Measurements from ENCODE around the gene ARMH1. TPM values are rescaled to one million over a fixed set of nuclear protein-coding genes. Genes with fewer than 3 reads are reported as not detected.

The ARMH1 gene
- total and polyA plus RNA-seq, 9 donors, result 3.1 to 13.8 (median 5.7) TPM

GRCh38 chr1:44672254-44672955, 2.1 kb upstream of the ARMH1 start:
- H3K4me3 ChIP-seq, result no peak overlapping the region
- intact Hi-C loops (cut with DNase I), result no loop called here
- TF ChIP-seq, protein P1, sequence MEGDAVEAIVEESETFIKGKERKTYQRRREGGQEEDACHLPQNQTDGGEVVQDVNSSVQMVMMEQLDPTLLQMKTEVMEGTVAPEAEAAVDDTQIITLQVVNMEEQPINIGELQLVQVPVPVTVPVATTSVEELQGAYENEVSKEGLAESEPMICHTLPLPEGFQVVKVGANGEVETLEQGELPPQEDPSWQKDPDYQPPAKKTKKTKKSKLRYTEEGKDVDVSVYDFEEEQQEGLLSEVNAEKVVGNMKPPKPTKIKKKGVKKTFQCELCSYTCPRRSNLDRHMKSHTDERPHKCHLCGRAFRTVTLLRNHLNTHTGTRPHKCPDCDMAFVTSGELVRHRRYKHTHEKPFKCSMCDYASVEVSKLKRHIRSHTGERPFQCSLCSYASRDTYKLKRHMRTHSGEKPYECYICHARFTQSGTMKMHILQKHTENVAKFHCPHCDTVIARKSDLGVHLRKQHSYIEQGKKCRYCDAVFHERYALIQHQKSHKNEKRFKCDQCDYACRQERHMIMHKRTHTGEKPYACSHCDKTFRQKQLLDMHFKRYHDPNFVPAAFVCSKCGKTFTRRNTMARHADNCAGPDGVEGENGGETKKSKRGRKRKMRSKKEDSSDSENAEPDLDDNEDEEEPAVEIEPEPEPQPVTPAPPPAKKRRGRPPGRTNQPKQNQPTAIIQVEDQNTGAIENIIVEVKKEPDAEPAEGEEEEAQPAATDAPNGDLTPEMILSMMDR (IDR thresholded peaks at IDR 0.05), result no peak
- TF ChIP-seq EP300 (IDR thresholded peaks at IDR 0.05) (no peak), POLR2A (IDR thresholded peaks at IDR 0.05) (no peak)
- 78 to 85% (median 84%) methylated on average over 13 of the region's 13 CpGs for WGBS, 3 donors
- H3K27ac ChIP-seq, result no peak overlapping the region
- no peak for DNase-seq
- H3K36me3 ChIP-seq, result no peaks in the 10 kb centered on the region
- H3K27me3 ChIP-seq, result no peaks in the 10 kb centered on the region
- H3K4me1 ChIP-seq (ENCODE audit: insufficient read depth), result peaks cover 13% of the 10 kb centered on the region
- no peaks in the 10 kb centered on the region for H3K9me3 ChIP-seq

DNA sequence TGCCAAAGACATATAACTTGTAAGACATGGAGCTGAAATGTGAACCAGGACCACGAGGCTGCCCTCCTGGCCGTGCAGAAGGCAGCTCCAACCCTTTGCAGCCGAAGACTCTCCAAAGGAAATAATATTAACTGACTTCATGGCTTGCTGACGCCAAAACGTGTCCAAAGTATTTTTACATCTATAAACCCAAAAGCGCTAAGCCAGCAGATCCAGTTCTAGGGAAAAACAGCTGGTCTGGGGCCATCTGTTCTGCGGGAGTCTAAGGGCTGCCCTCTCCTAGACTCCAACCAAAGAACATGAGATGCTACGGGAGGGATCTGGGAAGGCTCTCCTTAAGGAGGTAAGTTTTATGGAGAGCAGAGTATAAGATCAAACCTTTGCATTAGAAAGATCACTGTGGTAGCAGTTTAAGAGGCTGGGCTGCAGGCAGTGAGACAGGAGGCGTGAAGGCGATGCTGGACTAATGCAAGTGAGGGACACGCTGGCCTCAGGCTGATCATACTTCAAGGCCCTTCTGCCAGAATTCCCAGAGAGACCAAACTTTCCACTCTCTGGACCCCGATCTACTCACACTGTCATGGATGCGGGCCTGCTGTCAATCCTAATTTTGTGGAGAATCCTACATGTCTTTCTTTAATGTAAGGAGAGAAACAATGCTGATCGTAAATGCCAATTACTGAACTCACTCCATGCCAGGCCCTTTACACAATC, 1.4 kb upstream of the ARMH1 start:
- peak overlapping the region; percentile 82 to 96 for H3K27ac ChIP-seq
- H3K4me1 ChIP-seq (ENCODE audit: insufficient read depth), result peaks cover 13% of the 10 kb centered on the region
- H3K9me3 ChIP-seq, result no peaks in the 10 kb centered on the region
- intact Hi-C loops (cut with DNase I), result no loop called here
- H3K36me3 ChIP-seq, result no peaks in the 10 kb centered on the region
- H3K4me3 ChIP-seq, result peak overlapping the region; percentile 65
- DNase-seq, result no peak
- no peak for TF ChIP-seq POLR2A (IDR thresholded peaks at IDR 0.05)
- no peaks in the 10 kb centered on the region for H3K27me3 ChIP-seq
- WGBS, 3 donors, result 53 to 70% (median 64%) methylated on average over 14 of the region's 14 CpGs

DNA sequence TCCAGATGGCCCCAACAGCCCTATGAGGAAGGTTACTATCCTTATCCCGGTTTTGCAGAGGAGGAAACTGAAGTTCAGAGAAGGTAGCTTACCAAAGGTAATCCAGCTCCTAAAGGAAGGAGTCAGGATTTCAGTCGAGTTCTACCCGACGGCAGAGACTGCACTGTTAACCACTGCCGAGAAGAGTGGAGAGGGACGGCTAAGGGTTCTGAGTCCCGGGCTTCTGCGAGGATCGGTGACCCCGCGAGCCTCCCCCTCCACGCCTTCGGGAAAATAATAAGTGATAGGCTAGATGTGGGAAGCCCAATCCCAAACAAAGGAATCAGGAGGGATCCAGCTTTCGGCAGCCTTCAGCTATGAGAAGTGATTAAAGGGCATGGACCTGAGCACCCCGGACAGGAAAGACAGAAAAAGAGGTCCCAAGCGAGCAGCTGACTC, 820 bp upstream of the ARMH1 start:
- no peaks in the 10 kb centered on the region for H3K27me3 ChIP-seq
- H3K4me1 ChIP-seq (ENCODE audit: insufficient read depth), result peaks cover 15% of the 10 kb centered on the region
- DNase-seq, result no peak
- H3K27ac ChIP-seq, result peak overlapping the region; percentile 82 to 96
- no peaks in the 10 kb centered on the region for H3K9me3 ChIP-seq
- intact Hi-C loops (cut with DNase I), result no loop called here
- no peaks in the 10 kb centered on the region for H3K36me3 ChIP-seq
- 1% methylated on average over 16 of the region's 16 CpGs for WGBS, 3 donors
- TF ChIP-seq, protein P1 (IDR thresholded peaks at IDR 0.05), result no peak
- TF ChIP-seq POLR2A (IDR thresholded peaks at IDR 0.05) (no peak), EP300 (IDR thresholded peaks at IDR 0.05) (no peak)
- H3K4me3 ChIP-seq, result peak overlapping the region; percentile 65

DNA sequence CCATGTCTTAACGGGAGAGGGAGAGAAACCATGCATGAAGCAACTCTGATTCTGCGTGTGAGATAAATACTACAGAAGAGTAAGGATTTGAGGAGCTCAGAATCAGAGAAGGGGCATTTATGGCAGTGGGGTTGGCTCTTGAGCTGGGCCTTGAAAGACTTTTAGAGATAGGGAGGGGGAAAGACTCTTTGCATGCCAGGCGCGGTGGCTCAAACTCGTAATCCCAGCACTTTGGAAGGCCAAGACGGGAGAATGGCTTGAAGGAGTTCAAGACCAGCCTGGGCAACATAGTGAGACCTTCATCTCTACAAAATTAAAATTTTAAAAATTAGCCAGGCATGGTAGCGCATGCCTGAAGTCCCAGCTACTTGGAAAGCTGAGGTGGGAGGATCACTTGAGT, 672 bp downstream of the ARMH1 start:
- no peaks in the 10 kb centered on the region for H3K36me3 ChIP-seq
- 77 to 80% (median 78%) methylated on average over 7 of the region's 7 CpGs for WGBS, 3 donors
- H3K4me3 ChIP-seq, result peak overlapping the region; percentile 38
- peak overlapping the region in 1 of 2 donors; percentile 96 for H3K27ac ChIP-seq
- H3K9me3 ChIP-seq, result no peaks in the 10 kb centered on the region
- peaks cover 15% of the 10 kb centered on the region for H3K4me1 ChIP-seq (ENCODE audit: insufficient read depth)
- peak in 1 of 5 donors; percentile 30 for DNase-seq
- TF ChIP-seq, protein P1 (IDR thresholded peaks at IDR 0.05), result no peak
- TF ChIP-seq EP300 (IDR thresholded peaks at IDR 0.05) (no peak), POLR2A (IDR thresholded peaks at IDR 0.05) (no peak)
- no peaks in the 10 kb centered on the region for H3K27me3 ChIP-seq
- intact Hi-C loops (cut with DNase I), result no loop called here

Data from ovary (tissue), 9 donors.